NCI-H2029 (cell line): ENCODE data around the gene TPSAB1.
"Not testable (repeated sequence)": the region's sequence is repeated elsewhere in the genome, so short reads cannot be mapped to it uniquely, and the experiment has no call there.

ENCODE experiments used
- DNase-seq: peaks from one replicate; lab custom pipeline; 2025; lab: John Stamatoyannopoulos, UW

The TPSAB1 gene

GRCh38 chr16:1240436-1240835 is at the start of gene TPSAB1:
Gene TPSAB1 (plus strand): TSS chr16:1240705. CDS start chr16:1240939, 234 bp downstream.
- not testable (repeated sequence) for DNase-seq

GRCh38 chr16:1190789-1191188 is 49.7 kb upstream of the TPSAB1 start:
- DNase-seq = not testable (repeated sequence)

- no peak for DNase-seq
Measured at GRCh38 chr16:1192384-1193073, 48.0 kb upstream of the TPSAB1 start.

GRCh38 chr16:1193143-1193824 is 47.2 kb upstream of the TPSAB1 start:
- DNase-seq = peak; percentile 21

- DNase-seq = no peak
Measured at GRCh38 chr16:1193825-1194581, 46.5 kb upstream of the TPSAB1 start.

- DNase-seq = no peak
Measured at GRCh38 chr16:1194665-1195392, 45.7 kb upstream of the TPSAB1 start.

GRCh38 chr16:1195393-1195666 is 45.2 kb upstream of the TPSAB1 start:
- no peak for DNase-seq

GRCh38 chr16:1196494-1196893 is 44.0 kb upstream of the TPSAB1 start:
- DNase-seq = no peak

- DNase-seq = peak; percentile 25
Measured at GRCh38 chr16:1197237-1197866, 43.2 kb upstream of the TPSAB1 start.

GRCh38 chr16:1198194-1198593 is 42.3 kb upstream of the TPSAB1 start:
- no peak for DNase-seq

- DNase-seq = not testable (repeated sequence)
Measured at GRCh38 chr16:1198671-1199346, 41.7 kb upstream of the TPSAB1 start.

- no peak for DNase-seq
Measured at GRCh38 chr16:1199347-1200013, 41.0 kb upstream of the TPSAB1 start.

- DNase-seq = no peak
Measured at GRCh38 chr16:1200014-1200627, 40.4 kb upstream of the TPSAB1 start.

- no peak for DNase-seq
Measured at GRCh38 chr16:1201444-1201843, 39.1 kb upstream of the TPSAB1 start.

GRCh38 chr16:1202274-1202673 is 38.2 kb upstream of the TPSAB1 start:
- DNase-seq = no peak

GRCh38 chr16:1204933-1205332 is 35.6 kb upstream of the TPSAB1 start:
- no peak for DNase-seq

- no peak for DNase-seq
Measured at GRCh38 chr16:1206326-1206725, 34.2 kb upstream of the TPSAB1 start.

- no peak for DNase-seq
Measured at GRCh38 chr16:1206786-1207185, 33.7 kb upstream of the TPSAB1 start.

- no peak for DNase-seq
Measured at GRCh38 chr16:1208239-1208830, 32.2 kb upstream of the TPSAB1 start.

- no peak for DNase-seq
Measured at GRCh38 chr16:1209081-1209480, 31.4 kb upstream of the TPSAB1 start.
